Calu3 (cell line): ENCODE results near the gene ARPP21. TPM values are rescaled to one million over a fixed set of nuclear protein-coding genes. Genes with fewer than 3 reads are reported as not detected.

ENCODE experiments used
- BruUV-seq: library from RNA; stranded (reverse); fragments of 400-500 nt; replicated peaks from 2 replicates; lab custom pipeline; 2021; lab: Mats Ljungman, UMichigan
- CTCF ChIA-PET: fragments of 300-600 bp; sonication (Branson Sonifier 250); formaldehyde crosslinking; loops from one replicate; lab custom pipeline; 2022; ENCODE audit warnings: antibody characterized with exemption; lab: Charles Lee
- DNase-seq: peaks from one replicate; pipeline ENCODE4 v3.0.0; 2022
- H3K27ac Mint-ChIP-seq: one replicate; pipeline ENCODE4 v1.8.0; 2022; ENCODE audit warnings: mixed read lengths; ENCODE audit not compliant: unreplicated experiment
- H3K27me3 Mint-ChIP-seq: one replicate; pipeline ENCODE4 v1.8.0; 2022; ENCODE audit warnings: mixed read lengths; ENCODE audit not compliant: unreplicated experiment
- H3K36me3 Mint-ChIP-seq: one replicate; pipeline ENCODE4 v1.8.0; 2022; ENCODE audit warnings: mild to moderate bottlenecking, moderate library complexity, mixed read lengths; ENCODE audit not compliant: insufficient read depth, unreplicated experiment
- H3K4me1 Mint-ChIP-seq: one replicate; pipeline ENCODE4 v1.8.0; 2022; ENCODE audit warnings: mild to moderate bottlenecking, low read depth, mixed read lengths; ENCODE audit not compliant: unreplicated experiment
- H3K4me3 Mint-ChIP-seq: one replicate; pipeline ENCODE4 v1.8.0; 2022; ENCODE audit warnings: mild to moderate bottlenecking, low read depth, moderate library complexity, mixed read lengths; ENCODE audit not compliant: unreplicated experiment
- H3K9me3 Mint-ChIP-seq: one replicate; pipeline ENCODE4 v1.8.0; 2022; ENCODE audit warnings: low read depth, mixed read lengths; ENCODE audit not compliant: unreplicated experiment
- intact Hi-C: fragments of 100-400 bp; cut with micrococcal nuclease; formaldehyde crosslinking; loops from one replicate; pipeline ENCODE4 v1.10.0; 2022; ENCODE audit not compliant: unreplicated experiment
- total RNA-seq: library from RNA; stranded (reverse); gene quantifications from 2 replicates; pipeline ENCODE4 v1.2.3, GENCODE V29; 2022
- TF ChIP-seq, protein P1 (sequence below): fragments of 200-600 bp; IDR thresholded peaks from one replicate; pipeline ENCODE4 v1.8.0; 2022; ENCODE audit warnings: antibody characterized with exemption; ENCODE audit not compliant: unreplicated experiment

Gene ARPP21
- total RNA-seq, 1 experiment from 2014 or later = not detected

DNA sequence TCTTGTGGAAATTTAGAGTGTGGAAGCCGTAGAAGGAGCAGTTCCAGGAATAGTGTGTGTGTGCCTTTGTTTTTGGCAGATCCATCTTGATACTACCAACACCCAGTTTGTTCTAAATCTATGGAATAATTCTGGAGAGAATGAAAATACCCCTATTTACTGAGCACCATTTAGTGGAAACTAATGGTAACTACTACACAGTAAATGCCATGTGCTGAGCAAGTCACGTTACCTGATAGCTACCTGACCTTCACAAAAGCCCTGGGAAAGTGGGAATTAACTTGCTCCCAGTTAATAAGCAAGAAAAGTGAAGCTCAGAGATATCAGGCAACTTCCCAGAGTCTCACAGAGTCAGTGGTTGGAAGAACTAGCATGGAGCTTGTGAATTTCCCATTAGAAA lies 137.7 kb downstream of the ARPP21 start:
- BruUV-seq = no TSS peak

DNA sequence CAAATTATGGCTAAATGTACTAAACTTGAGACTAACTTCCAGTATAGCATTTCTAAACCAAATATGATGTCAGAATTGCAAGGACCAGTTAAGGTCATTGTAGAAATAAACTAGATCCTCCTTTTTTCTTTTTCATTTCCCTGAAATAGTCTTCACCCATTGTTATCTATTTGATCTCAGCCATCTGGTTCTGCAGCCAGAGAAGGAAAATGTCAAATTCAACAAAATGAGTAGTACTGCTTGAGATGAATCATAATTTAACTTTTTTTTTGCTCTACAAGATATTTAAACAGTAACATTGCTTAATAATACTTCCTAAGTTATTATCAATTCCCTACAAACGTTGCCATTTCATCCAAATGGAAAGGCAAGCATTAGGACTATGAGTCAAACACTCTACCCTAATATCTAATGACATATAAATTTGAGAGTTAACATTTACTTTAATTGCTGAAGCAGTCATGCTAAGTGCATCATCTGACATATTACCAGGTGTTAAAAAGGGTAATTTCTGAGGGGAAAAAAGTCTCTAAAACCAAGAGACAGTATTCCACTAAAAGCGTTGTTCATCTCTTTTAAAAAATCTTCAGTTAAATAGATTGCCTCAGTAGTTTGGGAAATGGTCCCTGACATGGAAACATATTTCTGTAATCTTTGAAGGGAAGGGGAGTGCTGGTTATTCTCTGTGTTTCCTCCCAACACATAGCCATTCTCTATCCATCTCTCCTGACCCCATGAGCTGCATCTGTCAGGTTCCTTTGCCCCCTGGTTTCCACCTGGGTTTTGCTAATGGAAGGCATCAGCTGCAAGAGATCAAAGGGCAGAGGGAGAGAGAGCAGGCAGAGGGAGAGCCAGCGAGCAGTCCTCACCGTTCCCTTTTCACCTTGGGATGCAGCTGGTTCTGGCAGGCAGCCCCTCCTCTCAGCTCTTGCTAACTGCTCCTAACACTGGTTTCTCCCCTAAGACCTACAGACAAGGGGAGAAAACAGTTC lies 138.5 kb downstream of the ARPP21 start:
- Mint-ChIP-seq H3K36me3 (no peaks in the 10 kb centered on the region), H3K4me1 (no peaks in the 10 kb centered on the region), H3K4me3 (no peak overlapping the region), H3K27ac (no peak overlapping the region), H3K27me3 (no peaks in the 10 kb centered on the region), H3K9me3 (no peaks in the 10 kb centered on the region)
- no peak for DNase-seq
- TF ChIP-seq, protein P1, sequence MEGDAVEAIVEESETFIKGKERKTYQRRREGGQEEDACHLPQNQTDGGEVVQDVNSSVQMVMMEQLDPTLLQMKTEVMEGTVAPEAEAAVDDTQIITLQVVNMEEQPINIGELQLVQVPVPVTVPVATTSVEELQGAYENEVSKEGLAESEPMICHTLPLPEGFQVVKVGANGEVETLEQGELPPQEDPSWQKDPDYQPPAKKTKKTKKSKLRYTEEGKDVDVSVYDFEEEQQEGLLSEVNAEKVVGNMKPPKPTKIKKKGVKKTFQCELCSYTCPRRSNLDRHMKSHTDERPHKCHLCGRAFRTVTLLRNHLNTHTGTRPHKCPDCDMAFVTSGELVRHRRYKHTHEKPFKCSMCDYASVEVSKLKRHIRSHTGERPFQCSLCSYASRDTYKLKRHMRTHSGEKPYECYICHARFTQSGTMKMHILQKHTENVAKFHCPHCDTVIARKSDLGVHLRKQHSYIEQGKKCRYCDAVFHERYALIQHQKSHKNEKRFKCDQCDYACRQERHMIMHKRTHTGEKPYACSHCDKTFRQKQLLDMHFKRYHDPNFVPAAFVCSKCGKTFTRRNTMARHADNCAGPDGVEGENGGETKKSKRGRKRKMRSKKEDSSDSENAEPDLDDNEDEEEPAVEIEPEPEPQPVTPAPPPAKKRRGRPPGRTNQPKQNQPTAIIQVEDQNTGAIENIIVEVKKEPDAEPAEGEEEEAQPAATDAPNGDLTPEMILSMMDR = no peak
- BruUV-seq = no TSS peak
- intact Hi-C loops = no loop called here
- CTCF ChIA-PET = no interaction called here

More for the DNA sequence above, 137.7 kb downstream of the ARPP21 start:
- no peaks in the 10 kb centered on the region for H3K27me3 Mint-ChIP-seq
- no peak for DNase-seq
- intact Hi-C loops = no loop called here
- no peak overlapping the region for H3K4me3 Mint-ChIP-seq
- TF ChIP-seq, protein P1 = no peak
- H3K9me3 Mint-ChIP-seq = no peaks in the 10 kb centered on the region
- no peaks in the 10 kb centered on the region for H3K4me1 Mint-ChIP-seq
- CTCF ChIA-PET = no interaction called here
- H3K27ac Mint-ChIP-seq = no peak overlapping the region
- H3K36me3 Mint-ChIP-seq = no peaks in the 10 kb centered on the region

DNA sequence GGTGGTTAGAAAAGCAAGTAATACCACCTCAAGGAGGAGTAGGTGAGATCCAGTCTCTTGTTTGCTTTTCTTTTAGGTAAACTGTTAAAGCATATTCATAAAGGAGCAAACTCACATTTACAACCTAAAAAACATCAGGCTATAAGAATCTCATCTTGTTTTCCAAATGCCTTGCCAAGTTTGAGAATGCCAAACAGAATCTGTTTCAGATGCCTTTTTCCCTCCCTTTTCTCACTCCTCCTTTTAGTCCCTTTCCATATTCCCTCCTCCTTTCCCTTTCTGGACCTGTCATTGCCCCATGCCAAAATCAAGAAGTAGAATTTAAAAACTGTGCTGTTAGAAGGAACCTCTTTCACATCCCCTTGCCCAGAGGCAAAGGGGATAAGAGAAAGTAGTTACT lies 140.3 kb downstream of the ARPP21 start:
- Mint-ChIP-seq H3K4me3 (no peak overlapping the region), H3K27me3 (no peaks in the 10 kb centered on the region), H3K4me1 (no peaks in the 10 kb centered on the region), H3K36me3 (no peaks in the 10 kb centered on the region), H3K9me3 (no peaks in the 10 kb centered on the region), H3K27ac (no peak overlapping the region)
- intact Hi-C loops = no loop called here
- no peak for DNase-seq
- TF ChIP-seq, protein P1 = no peak
- BruUV-seq = no TSS peak
- CTCF ChIA-PET = no interaction called here

DNA sequence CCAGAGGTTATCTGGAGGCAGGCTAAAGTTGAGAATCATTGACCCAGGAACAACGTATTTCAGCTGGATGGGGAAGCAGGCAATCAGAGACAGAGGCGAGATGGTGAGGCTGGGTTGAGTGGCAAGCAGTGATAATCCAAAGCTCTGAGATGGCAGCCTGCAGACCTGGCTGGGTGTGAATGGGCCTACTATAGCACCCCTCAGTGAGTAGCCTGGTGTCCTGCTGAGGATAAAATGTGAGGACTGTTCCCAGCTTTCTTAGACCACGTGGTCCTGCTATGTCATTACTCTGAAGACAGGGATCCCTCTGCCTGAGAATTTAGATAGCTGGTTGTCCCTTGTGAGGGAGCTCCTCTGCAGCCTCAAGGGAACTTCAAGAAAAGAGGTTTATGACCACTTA lies 141.5 kb downstream of the ARPP21 start:
- Mint-ChIP-seq H3K4me3 (no peak overlapping the region), H3K36me3 (no peaks in the 10 kb centered on the region), H3K27ac (no peak overlapping the region), H3K27me3 (no peaks in the 10 kb centered on the region), H3K4me1 (no peaks in the 10 kb centered on the region), H3K9me3 (no peaks in the 10 kb centered on the region)
- intact Hi-C loops = no loop called here
- CTCF ChIA-PET = interaction anchor here (1.0 kb wide), 1 partner anchor 36 kb away, joined by 3 read pairs; no protein-coding TSS in a partner anchor
- no peak for DNase-seq
- TF ChIP-seq, protein P1 = no peak
- BruUV-seq = no TSS peak
